NCI-H2196 treated with DMSO at 0.1 percent for 48 hours (cell line): ENCODE measurements around the gene PABPN1.
A peak's percentile ranks its signal among the peaks of the same experiment; 100 is the strongest.

Experiments
- DNase-seq: peaks from one replicate; lab custom pipeline; 2025; ENCODE audit not compliant: unreplicated experiment; lab: John Stamatoyannopoulos, UW

The PABPN1 gene

DNA sequence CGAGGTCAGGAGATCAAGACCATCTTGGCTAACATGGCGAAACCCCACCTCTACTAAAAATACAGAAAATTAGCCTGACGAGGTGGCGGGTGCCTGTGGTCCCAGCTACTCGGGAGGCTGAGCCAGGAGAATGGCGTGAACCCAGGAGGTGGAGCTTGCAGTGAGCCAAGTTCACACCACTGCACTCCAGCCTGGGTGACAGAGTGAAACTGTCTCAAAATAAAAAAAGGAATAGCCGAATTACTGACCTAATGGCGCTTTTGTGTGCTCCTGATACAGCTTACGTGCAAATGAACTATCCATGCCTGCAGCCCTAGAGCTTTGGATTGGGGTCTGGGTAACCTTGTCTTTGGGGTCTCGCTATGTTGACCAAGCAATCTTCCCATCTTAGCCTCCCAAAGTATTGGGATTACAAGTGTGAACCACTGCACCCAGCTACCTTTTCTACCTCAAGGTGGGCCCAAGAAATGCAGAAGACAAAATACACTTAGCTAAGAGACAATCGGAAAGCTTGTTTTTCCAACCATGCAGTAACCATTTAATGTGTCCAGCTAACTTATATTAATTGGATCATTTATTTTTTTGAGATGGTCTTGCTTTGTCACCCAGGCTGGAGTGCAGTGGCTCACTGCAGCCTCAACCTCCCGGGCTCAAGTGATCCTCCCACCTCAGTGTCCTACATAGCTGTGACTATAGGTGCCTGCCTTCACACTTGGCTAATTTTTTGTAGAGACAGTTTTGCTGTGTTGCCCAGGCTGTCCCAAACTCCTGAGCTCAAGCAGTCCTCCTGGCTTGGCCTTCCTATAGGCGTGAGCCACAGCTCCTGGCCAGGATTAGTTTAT, 5.5 kb downstream of the PABPN1 start:
- DNase-seq, result no peak

- DNase-seq, result peak; percentile 27
These were observed 6.9 kb downstream of the PABPN1 start for GRCh38 chr14:23327947-23328744.

- no peak for DNase-seq
These were observed 14.4 kb downstream of the PABPN1 start for GRCh38 chr14:23335623-23336022.

- no peak for DNase-seq
These were observed 18.4 kb downstream of the PABPN1 start for GRCh38 chr14:23339506-23340268.

GRCh38 chr14:23344481-23344880, 23.2 kb downstream of the PABPN1 start:
- DNase-seq, result no peak

- DNase-seq, result no peak
These were observed 24.9 kb downstream of the PABPN1 start for GRCh38 chr14:23345987-23346692.

DNA sequence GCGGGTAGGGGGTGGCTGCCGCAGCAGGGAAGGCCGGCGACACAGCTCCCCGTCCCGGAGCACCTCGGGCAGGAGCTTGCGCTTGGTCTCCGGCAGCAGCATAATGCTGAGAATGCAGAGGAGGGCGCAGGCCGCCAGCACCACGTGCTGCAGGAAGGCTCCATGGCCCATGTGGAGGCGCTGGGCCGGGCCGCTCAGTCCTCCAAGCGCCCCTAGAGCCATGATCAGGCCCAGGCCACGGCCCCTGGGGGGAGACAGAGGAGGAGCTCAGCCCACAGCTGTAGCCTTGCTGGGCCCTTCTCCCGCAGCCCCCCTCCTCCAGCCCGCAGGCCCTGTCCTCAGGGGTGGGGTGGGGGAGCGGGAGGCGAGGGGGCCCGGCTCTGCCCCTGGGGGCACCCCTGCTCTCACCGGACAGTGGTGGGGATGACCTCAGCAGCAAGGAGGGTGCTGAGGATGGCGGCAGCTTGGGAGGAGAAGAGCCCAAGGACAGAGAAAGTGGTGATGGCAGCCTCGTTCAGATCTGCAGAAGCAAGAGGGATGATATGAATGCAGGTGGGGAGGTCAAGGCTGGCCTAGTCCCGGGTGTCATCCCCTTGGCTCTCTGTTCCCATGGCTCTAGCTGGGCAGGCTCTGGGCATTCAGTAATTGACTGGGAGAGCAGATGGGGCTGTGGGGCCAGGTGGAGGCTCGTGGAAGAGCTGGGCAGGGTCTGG, 25.6 kb downstream of the PABPN1 start:
- no peak for DNase-seq

- DNase-seq, result no peak
These were observed 26.4 kb downstream of the PABPN1 start for GRCh38 chr14:23347406-23348296.

DNA sequence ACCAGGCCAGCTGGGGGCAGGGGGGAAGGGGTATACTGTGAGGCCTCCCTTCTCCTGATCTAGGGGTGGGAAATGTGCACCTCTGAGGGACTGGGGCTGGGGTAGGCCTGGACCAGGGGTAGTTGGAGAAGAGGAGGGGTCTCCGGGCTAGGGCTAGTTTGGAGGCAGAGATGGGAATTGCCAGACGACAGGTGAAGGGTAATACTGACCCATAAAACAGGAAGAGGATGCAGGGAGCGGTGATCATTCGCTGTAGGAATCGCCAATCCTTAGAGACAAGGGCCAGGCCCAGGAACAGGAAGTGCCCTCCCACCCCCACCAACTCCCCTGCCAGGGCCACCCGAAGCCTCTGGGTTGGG, 27.0 kb downstream of the PABPN1 start:
- no peak for DNase-seq

DNA sequence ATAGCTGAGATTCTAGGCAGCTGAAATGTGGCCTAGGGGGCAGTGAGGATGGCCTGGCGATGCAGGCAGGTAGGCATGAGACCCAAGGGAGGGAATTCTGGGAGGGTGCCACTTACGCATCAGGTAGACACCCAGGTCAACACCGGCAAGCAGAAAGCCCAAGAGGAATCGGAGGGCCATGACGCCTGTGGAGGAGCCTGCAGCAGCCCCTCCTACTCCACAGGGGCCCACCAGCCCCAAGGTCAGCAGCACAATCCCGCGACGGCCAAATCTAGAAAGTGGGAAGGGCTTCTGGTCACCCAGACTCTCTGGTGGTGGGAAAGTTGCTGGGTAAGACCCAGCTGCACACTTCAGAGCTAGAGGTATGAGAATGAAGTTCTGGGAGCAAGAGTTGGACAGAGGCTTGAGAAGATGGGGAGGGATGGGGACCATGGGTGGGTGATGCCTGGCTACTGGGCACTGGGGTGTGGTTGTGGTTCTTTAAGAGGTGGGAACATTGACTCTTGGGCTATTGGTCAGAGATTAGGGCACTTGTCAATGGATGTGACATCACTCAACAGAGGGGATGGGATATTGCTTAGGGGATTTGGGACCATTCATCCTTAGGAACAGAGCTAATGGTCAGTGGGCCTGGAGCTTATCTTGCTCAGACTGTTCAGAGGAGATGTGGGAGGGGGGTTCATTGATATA, 28.0 kb downstream of the PABPN1 start:
- DNase-seq, result no peak

DNA sequence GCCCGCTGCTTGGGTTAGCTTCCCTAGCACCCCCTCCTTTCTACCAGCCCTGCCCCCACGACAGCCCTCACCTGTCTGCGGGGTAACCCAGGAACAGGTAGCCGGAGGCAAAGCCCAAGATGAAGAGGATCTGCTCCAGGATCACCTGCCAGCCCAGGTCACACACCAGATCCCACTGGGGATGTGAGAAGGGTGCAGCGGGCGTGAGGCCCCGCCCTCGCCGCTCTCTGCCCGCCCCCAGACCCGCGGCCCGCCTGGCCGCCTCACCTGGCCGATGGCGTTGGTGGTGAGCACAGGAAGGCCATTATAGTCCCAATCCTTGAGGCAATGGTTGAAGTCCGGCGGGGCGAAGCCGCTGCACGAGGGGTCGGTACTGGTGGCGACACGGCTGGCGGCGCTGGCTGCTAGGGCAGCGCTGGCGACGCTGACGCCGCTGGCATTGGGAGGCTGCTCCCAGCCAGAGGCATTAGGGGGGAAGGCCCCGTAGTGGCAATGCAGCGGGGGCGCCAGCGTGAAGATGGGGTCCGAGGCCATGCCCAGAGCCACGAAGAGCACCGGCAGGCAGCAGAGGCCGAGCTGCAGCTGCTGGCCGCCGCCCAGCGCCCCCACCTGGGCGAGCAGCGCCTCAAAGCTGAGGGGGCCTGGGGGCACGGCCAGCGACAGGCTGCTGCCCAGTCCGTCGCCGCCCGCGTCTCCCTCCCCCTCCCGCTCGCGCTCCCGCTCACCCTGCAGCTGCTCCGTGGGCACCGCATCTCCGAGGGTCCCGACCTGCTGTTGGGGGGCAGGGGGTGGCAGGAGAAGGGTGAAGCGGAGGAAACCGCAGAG, 30.6 kb downstream of the PABPN1 start:
- DNase-seq, result no peak

DNA sequence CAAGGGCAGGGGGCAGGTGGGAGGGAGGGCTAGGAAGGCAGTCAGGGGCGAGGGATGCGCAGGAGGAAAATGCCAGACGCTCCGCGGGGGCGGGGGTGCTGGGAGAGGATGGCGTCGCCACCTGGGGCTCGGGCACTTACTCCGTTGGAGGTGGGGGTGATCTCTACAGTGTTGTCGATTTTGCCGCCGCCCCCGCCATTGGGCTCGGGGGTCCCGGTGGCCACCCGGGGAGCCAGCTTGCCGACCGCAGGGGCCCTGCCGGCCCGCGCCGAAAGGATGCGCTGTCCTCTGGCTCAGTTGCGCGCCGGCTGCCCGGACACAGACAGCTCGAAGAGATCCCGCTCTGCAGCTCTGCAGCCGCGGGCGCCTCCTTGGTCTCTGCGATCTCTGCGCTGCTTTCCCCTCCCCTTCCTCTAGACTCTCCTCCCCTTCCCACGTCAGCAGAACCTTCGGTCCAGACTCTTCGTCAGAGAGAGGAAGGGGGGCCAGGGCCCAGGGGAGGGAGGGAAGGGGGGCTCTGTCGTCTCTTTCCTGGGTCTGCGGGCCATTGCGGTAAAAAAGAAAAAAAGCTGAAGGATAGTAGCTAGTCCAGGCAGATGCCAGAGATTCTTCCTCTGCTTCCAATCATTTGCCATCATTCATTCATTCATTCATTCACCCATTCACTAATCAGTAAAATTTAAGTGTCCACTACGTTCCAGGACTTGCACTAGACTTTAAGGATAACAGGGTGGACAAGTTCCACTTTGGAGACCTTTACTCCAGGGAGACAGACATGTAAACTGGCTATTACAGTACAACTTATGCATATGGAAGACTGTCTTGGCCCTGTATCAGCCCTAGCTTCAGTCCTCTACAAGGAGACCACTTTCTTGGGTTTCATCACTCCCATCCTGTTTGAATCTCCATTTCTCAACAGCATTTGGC, 31.5 kb downstream of the PABPN1 start, which contains the start of gene SLC22A17:
Gene SLC22A17 (minus strand): TSS at position 382 of the 927 bp plus-strand sequence.
- DNase-seq, result peak; percentile 90

GRCh38 chr14:23353433-23353780, 32.1 kb downstream of the PABPN1 start:
- DNase-seq, result no peak

GRCh38 chr14:23354990-23355389, 33.7 kb downstream of the PABPN1 start:
- no peak for DNase-seq

DNA sequence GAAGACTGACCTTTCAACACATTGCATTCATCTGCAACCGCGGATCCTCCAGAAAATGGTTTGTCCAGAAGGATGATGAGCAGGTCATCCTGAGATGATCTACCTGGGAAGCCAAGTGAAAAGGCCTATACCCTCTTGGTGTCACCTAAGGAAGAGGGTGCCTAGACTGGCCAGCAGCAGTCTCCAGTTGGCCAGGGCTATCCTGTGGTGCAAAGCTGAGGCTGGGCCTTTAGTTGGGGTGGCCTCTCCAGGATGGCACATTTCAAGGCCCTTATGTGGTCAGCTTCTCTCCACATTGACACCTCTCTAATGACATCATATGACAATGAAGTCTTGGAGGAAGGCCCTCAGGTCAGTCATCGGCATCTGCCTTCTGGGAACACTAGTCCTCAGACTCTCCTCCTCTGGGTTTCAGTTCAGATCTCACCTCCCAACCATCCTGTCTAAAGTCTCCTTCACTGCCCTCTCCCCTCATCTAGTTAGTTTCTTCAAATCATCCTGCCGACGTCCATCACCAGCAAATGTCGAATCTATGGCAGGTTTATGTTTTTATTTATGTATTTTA, 34.7 kb downstream of the PABPN1 start:
- DNase-seq, result no peak

DNA sequence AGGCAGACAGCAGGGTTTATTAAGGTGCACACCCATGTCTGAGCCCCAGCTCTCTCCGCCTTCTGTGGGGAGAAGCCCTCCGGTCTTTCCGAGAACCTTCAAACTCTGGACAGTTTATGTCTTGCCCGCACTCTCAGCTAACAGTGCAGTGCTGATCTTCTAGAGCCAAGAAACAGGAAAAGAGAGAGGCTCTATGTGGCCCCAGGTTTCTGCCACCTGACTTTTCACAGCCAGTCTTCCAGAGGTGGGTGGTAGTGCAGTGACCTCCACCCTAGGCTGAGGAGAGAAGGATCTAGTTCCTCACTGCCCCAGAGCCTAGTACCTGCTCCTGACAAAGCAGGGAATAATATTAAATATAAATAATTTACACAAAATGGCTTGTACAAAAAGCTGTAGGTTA, 35.4 kb downstream of the PABPN1 start:
- DNase-seq, result no peak
